ENCODE measurements around the gene GHRH.

The GHRH gene

GRCh38 chr20:37226889-37227288, 34.7 kb downstream of the GHRH start:
- H3K4me3 ChIP-seq (ENCODE audit: low read length): no peak overlapping the region
- no peak for DNase-seq (ENCODE audit: low read depth, low spot score)

- no peak overlapping the region for H3K4me3 ChIP-seq (ENCODE audit: low read length)
- no peak for DNase-seq (ENCODE audit: low read depth, low spot score)
Measured at GRCh38 chr20:37225146-37225545, 36.5 kb downstream of the GHRH start.

- DNase-seq (ENCODE audit: low read depth, low spot score): no peak
- H3K4me3 ChIP-seq (ENCODE audit: low read length): no peak overlapping the region
Measured at GRCh38 chr20:37223053-37223452, 38.6 kb downstream of the GHRH start.

GRCh38 chr20:37222086-37222485, 39.5 kb downstream of the GHRH start:
- H3K4me3 ChIP-seq (ENCODE audit: low read length): no peak overlapping the region
- DNase-seq (ENCODE audit: low read depth, low spot score): no peak

GRCh38 chr20:37220731-37221130, 40.9 kb downstream of the GHRH start:
- DNase-seq (ENCODE audit: low read depth, low spot score): no peak
- H3K4me3 ChIP-seq (ENCODE audit: low read length): no peak overlapping the region

- DNase-seq (ENCODE audit: low read depth, low spot score): no peak
- H3K4me3 ChIP-seq (ENCODE audit: low read length): no peak overlapping the region
Measured at GRCh38 chr20:37219751-37220668, 41.6 kb downstream of the GHRH start.

- DNase-seq (ENCODE audit: low read depth, low spot score): no peak
- H3K4me3 ChIP-seq (ENCODE audit: low read length): no peak overlapping the region
Measured at GRCh38 chr20:37218976-37219375, 42.6 kb downstream of the GHRH start.

- H3K4me3 ChIP-seq (ENCODE audit: low read length): no peak overlapping the region
- DNase-seq (ENCODE audit: low read depth, low spot score): no peak
Measured at GRCh38 chr20:37218441-37218840, 43.2 kb downstream of the GHRH start.

GRCh38 chr20:37209661-37210314, 51.8 kb downstream of the GHRH start:
- DNase-seq (ENCODE audit: low read depth, low spot score): no peak
- no peak overlapping the region for H3K4me3 ChIP-seq (ENCODE audit: low read length)

- DNase-seq (ENCODE audit: low read depth, low spot score): no peak
- H3K4me3 ChIP-seq (ENCODE audit: low read length): no peak overlapping the region
Measured at GRCh38 chr20:37209193-37209592, 52.4 kb downstream of the GHRH start.

GRCh38 chr20:37207171-37207570, 54.4 kb downstream of the GHRH start:
- DNase-seq (ENCODE audit: low read depth, low spot score): no peak

GRCh38 chr20:37205794-37206193, 55.8 kb downstream of the GHRH start:
- H3K4me3 ChIP-seq (ENCODE audit: low read length): no peak overlapping the region
- DNase-seq (ENCODE audit: low read depth, low spot score): no peak

More at GRCh38 chr20:37207171-37207570, 54.4 kb downstream of the GHRH start:
- no peak overlapping the region for H3K4me3 ChIP-seq (ENCODE audit: low read length)

- H3K4me3 ChIP-seq (ENCODE audit: low read length): no peak overlapping the region
- no peak for DNase-seq (ENCODE audit: low read depth, low spot score)
Measured at GRCh38 chr20:37205130-37205529, 56.5 kb downstream of the GHRH start.

- no peak for DNase-seq (ENCODE audit: low read depth, low spot score)
- H3K4me3 ChIP-seq (ENCODE audit: low read length): no peak overlapping the region
Measured at GRCh38 chr20:37204056-37204455, 57.6 kb downstream of the GHRH start.

GRCh38 chr20:37202267-37202943, 59.2 kb downstream of the GHRH start:
- DNase-seq (ENCODE audit: low read depth, low spot score): no peak
- H3K4me3 ChIP-seq (ENCODE audit: low read length): no peak overlapping the region

GRCh38 chr20:37201827-37202162, 59.8 kb downstream of the GHRH start:
- H3K4me3 ChIP-seq (ENCODE audit: low read length): no peak overlapping the region
- DNase-seq (ENCODE audit: low read depth, low spot score): no peak
